Trophoblast cell (in vitro differentiated cells and primary cell): ENCODE data around the gene RANBP9.
A peak's percentile ranks its signal among the peaks of the same experiment; 100 is the strongest.

Experiments used
- DNase-seq, 2 donors: peaks; one replicate each; pipeline ENCODE4 v3.0.0-alpha.2; 2016
- H2AFZ ChIP-seq: 2 replicates; pipeline ENCODE4 v1.6.1; 2013; ENCODE audit warnings: low read length, moderate library complexity, mild to moderate bottlenecking; ENCODE audit not compliant: insufficient read depth, poor library complexity
- H2AK5ac ChIP-seq: 2 replicates; pipeline ENCODE4 v1.6.1; 2013; ENCODE audit warnings: mild to moderate bottlenecking, low read length
- H2BK120ac ChIP-seq: 2 replicates; pipeline ENCODE4 v1.6.1; 2013; ENCODE audit warnings: low read length, mild to moderate bottlenecking, moderate library complexity; ENCODE audit not compliant: insufficient read depth, poor library complexity
- H2BK12ac ChIP-seq: 2 replicates; pipeline ENCODE4 v1.6.1; 2013; ENCODE audit warnings: mild to moderate bottlenecking, low read length, moderate library complexity
- H2BK5ac ChIP-seq: 2 replicates; pipeline ENCODE4 v1.6.1; 2013; ENCODE audit warnings: low read length, low read depth, moderate library complexity, mild to moderate bottlenecking; ENCODE audit not compliant: poor library complexity
- H3K14ac ChIP-seq: 2 replicates; pipeline ENCODE4 v1.6.1; 2013; ENCODE audit warnings: mild to moderate bottlenecking, low read length
- H3K18ac ChIP-seq: 2 replicates; pipeline ENCODE4 v1.6.1; 2013; ENCODE audit warnings: mild to moderate bottlenecking, low read length
- H3K23ac ChIP-seq: 2 replicates; pipeline ENCODE4 v1.6.1; 2013; ENCODE audit warnings: low read length
- H3K27ac ChIP-seq: 2 replicates; pipeline ENCODE4 v1.5.1; 2013; ENCODE audit warnings: low read depth, mild to moderate bottlenecking, inconsistent platforms, low read length, moderate library complexity
- H3K27me3 ChIP-seq: 2 replicates; pipeline ENCODE4 v1.6.1; 2013; ENCODE audit warnings: inconsistent platforms, mild to moderate bottlenecking, low read length, moderate library complexity; ENCODE audit not compliant: insufficient read depth
- H3K36me3 ChIP-seq, 2 experiments: 1 replicate in 1 of 2; 2 replicates in 1 of 2; pipeline ENCODE4 v1.6.1; 2013; ENCODE audit warnings: low read length in 2 of 2, mild to moderate bottlenecking in 2 of 2, moderate library complexity in 1 of 2; ENCODE audit not compliant: insufficient read depth in 2 of 2, control insufficient read depth in 1 of 2
- H3K4ac ChIP-seq: 2 replicates; pipeline ENCODE4 v1.6.1; 2013; ENCODE audit warnings: low read depth, mild to moderate bottlenecking, low read length, moderate library complexity
- H3K4me1 ChIP-seq, 2 experiments: 1 replicate in 1 of 2; 2 replicates in 1 of 2; pipeline ENCODE4 v1.6.1; 2013; ENCODE audit warnings: low read length in 2 of 2, mild to moderate bottlenecking in 2 of 2, moderate library complexity in 1 of 2; ENCODE audit not compliant: insufficient read depth in 2 of 2, control insufficient read depth in 1 of 2
- H3K4me2 ChIP-seq: 2 replicates; pipeline ENCODE4 v1.6.1; 2013; ENCODE audit warnings: inconsistent platforms, mild to moderate bottlenecking, low read length, moderate library complexity
- H3K4me3 ChIP-seq: 2 replicates; pipeline ENCODE4 v1.5.1; 2013; ENCODE audit warnings: mild to moderate bottlenecking, low read depth, low read length, inconsistent platforms
- H3K79me1 ChIP-seq: one replicate; pipeline ENCODE4 v1.6.1; 2013; ENCODE audit warnings: low read length
- H3K79me2 ChIP-seq: 2 replicates; pipeline ENCODE4 v1.6.1; 2013; ENCODE audit warnings: low read length, mild to moderate bottlenecking; ENCODE audit not compliant: control insufficient read depth, insufficient read depth, poor library complexity
- H3K9ac ChIP-seq: 2 replicates; pipeline ENCODE4 v1.6.1; 2013; ENCODE audit warnings: mild to moderate bottlenecking, low read length
- H3K9me3 ChIP-seq: 2 replicates; pipeline ENCODE4 v1.6.1; 2013; ENCODE audit warnings: low read depth, mild to moderate bottlenecking, control low read depth, inconsistent platforms, low read length; ENCODE audit not compliant: insufficient read depth
- H4K12ac ChIP-seq: 2 replicates; pipeline ENCODE4 v1.6.1; 2013; ENCODE audit warnings: low read depth, mild to moderate bottlenecking, low read length, moderate library complexity
- H4K8ac ChIP-seq: 2 replicates; pipeline ENCODE4 v1.6.1; 2013; ENCODE audit warnings: low read depth, mild to moderate bottlenecking, low read length, moderate library complexity
- H4K91ac ChIP-seq: one replicate; pipeline ENCODE4 v1.6.1; 2013; ENCODE audit warnings: low read depth, mild to moderate bottlenecking, low read length, moderate library complexity
- WGBS: extraction: QIAGEN DNeasy Blood & Tissue Kit; methylation state at CpG from one replicate; pipeline ENCODE4 v1.1.7; 2013; ENCODE audit warnings: missing lambda C conversion rate; ENCODE audit not compliant: insufficient read length, insufficient coverage; ENCODE audit errors: extremely low coverage; 5-methylcytosine and 5-hydroxymethylcytosine counted together

The RANBP9 gene

DNA sequence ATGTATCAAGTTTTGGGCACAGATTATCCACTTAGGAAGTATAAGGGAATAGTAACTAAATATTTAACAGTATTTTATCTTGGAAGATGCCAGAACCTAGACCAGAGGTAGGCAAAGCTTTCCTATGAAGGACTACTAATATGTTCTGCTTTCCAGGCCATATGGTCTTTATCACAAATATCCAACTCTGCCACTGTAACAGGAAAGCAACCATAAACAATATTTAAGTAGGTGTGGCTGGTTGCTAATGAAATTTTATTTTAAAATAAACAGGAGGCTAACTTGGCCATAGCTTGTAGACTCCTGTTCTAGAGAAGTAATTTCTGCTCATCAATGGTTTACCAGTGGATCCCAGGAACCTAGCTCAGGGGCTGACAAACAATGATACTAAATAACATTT, 57.1 kb downstream of the RANBP9 start:
- H3K27ac ChIP-seq: no peak overlapping the region
- no peaks in the 10 kb centered on the region for H3K9me3 ChIP-seq
- H3K4me3 ChIP-seq: no peak overlapping the region
- no peaks in the 10 kb centered on the region for H3K79me1 ChIP-seq
- no peaks in the 10 kb centered on the region for H3K27me3 ChIP-seq
- no peak overlapping the region for H2BK120ac ChIP-seq
- no peak overlapping the region for H2AFZ ChIP-seq
- no peak overlapping the region for H4K8ac ChIP-seq
- H3K23ac ChIP-seq: no peak overlapping the region
- no peak overlapping the region for H4K91ac ChIP-seq
- no peak overlapping the region for H2AK5ac ChIP-seq
- H3K18ac ChIP-seq: no peak overlapping the region
- H4K12ac ChIP-seq: no peak overlapping the region
- H3K4me2 ChIP-seq: no peak overlapping the region
- no peak overlapping the region for H2BK5ac ChIP-seq
- no peak for DNase-seq
- H3K14ac ChIP-seq: no peak overlapping the region
- H3K4ac ChIP-seq: no peak overlapping the region
- peaks cover 0 to 2% of the 10 kb centered on the region in 2 experiments for H3K4me1 ChIP-seq
- no peak overlapping the region for H3K9ac ChIP-seq
- peaks cover 2 to 4% of the 10 kb centered on the region in 2 experiments for H3K36me3 ChIP-seq
- no peaks in the 10 kb centered on the region for H3K79me2 ChIP-seq
- H2BK12ac ChIP-seq: no peak overlapping the region

- H2BK5ac ChIP-seq: no peak overlapping the region
- no peak overlapping the region for H3K14ac ChIP-seq
- H3K4me1 ChIP-seq: peaks cover 0 to 2% of the 10 kb centered on the region in 2 experiments
- WGBS: no CpG with 5 or more reads among the region's 2 CpGs
- no peak overlapping the region for H3K4me3 ChIP-seq
- H4K91ac ChIP-seq: no peak overlapping the region
- H3K9me3 ChIP-seq: no peaks in the 10 kb centered on the region
- H3K9ac ChIP-seq: no peak overlapping the region
- no peak overlapping the region for H3K27ac ChIP-seq
- H3K4ac ChIP-seq: no peak overlapping the region
- no peak overlapping the region for H2AFZ ChIP-seq
- H3K23ac ChIP-seq: no peak overlapping the region
- H2AK5ac ChIP-seq: no peak overlapping the region
- no peak overlapping the region for H4K8ac ChIP-seq
- no peak overlapping the region for H3K18ac ChIP-seq
- no peaks in the 10 kb centered on the region for H3K27me3 ChIP-seq
- no peak overlapping the region for H3K4me2 ChIP-seq
- H2BK12ac ChIP-seq: no peak overlapping the region
- no peaks in the 10 kb centered on the region for H3K79me2 ChIP-seq
- no peaks in the 10 kb centered on the region for H3K79me1 ChIP-seq
- H3K36me3 ChIP-seq: peaks cover 2 to 4% of the 10 kb centered on the region in 2 experiments
- H4K12ac ChIP-seq: no peak overlapping the region
- DNase-seq: no peak
- no peak overlapping the region for H2BK120ac ChIP-seq
These were observed 58.3 kb downstream of the RANBP9 start for GRCh38 chr6:13653296-13653695.

- WGBS: no CpG with 5 or more reads among the region's 4 CpGs
These were observed 62.2 kb downstream of the RANBP9 start for GRCh38 chr6:13649393-13649792.

DNA sequence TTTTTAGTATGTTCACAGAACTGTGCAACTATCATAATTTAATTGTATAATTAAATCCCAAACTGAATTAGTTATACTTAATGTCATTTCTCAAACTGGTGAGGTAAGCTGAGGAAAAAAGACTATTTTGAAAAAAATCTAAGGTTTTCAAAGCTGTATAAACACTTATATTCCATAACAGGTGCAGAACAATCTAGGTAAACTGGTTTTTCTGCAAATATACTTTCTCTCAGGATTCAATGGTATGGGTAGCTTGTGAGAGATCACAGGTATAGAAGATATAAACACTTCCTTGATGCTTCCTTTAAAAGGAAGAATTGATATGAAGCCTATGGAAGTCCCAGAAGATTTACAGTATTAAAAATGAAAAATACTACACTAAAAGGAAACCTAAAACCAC, 62.8 kb downstream of the RANBP9 start:
- H3K4me1 ChIP-seq: no peaks in the 10 kb centered on the region
- no peaks in the 10 kb centered on the region for H3K27me3 ChIP-seq
- no peak overlapping the region for H2AK5ac ChIP-seq
- no peak overlapping the region for H3K14ac ChIP-seq
- no peak overlapping the region for H2BK120ac ChIP-seq
- peak in 1 of 2 donors; percentile 60 for DNase-seq
- H3K4me3 ChIP-seq: no peak overlapping the region
- H3K9me3 ChIP-seq: no peaks in the 10 kb centered on the region
- no peak overlapping the region for H2AFZ ChIP-seq
- H2BK12ac ChIP-seq: no peak overlapping the region
- no peak overlapping the region for H3K27ac ChIP-seq
- no peak overlapping the region for H4K8ac ChIP-seq
- peaks cover 6 to 9% of the 10 kb centered on the region in 2 experiments for H3K36me3 ChIP-seq
- no peak overlapping the region for H4K91ac ChIP-seq
- H3K4ac ChIP-seq: no peak overlapping the region
- H3K79me2 ChIP-seq: no peaks in the 10 kb centered on the region
- no peak overlapping the region for H3K23ac ChIP-seq
- H3K9ac ChIP-seq: no peak overlapping the region
- no peak overlapping the region for H3K18ac ChIP-seq
- H4K12ac ChIP-seq: no peak overlapping the region
- H3K4me2 ChIP-seq: no peak overlapping the region
- H3K79me1 ChIP-seq: no peaks in the 10 kb centered on the region
- H2BK5ac ChIP-seq: no peak overlapping the region

More at GRCh38 chr6:13649393-13649792, 62.2 kb downstream of the RANBP9 start:
- Histone ChIP-seq H3K14ac (no peak overlapping the region), H2BK12ac (no peak overlapping the region), H3K4me3 (no peak overlapping the region), H3K36me3 (peaks cover 5 to 9% of the 10 kb centered on the region in 2 experiments), H3K4me2 (no peak overlapping the region), H3K18ac (no peak overlapping the region), H4K91ac (no peak overlapping the region), H3K27ac (no peak overlapping the region), H4K12ac (no peak overlapping the region), H2AFZ (no peak overlapping the region), H3K4ac (no peak overlapping the region), H3K9ac (no peak overlapping the region), H2BK120ac (no peak overlapping the region), H3K4me1 (no peaks in the 10 kb centered on the region), H3K79me2 (no peaks in the 10 kb centered on the region), H3K27me3 (no peaks in the 10 kb centered on the region), H2AK5ac (no peak overlapping the region), H2BK5ac (no peak overlapping the region), H3K9me3 (no peaks in the 10 kb centered on the region), H3K79me1 (no peaks in the 10 kb centered on the region), H3K23ac (no peak overlapping the region), H4K8ac (no peak overlapping the region)
- DNase-seq: no peak
